ENCODE measurements around the gene FBH1. TPM values are rescaled to one million over a fixed set of nuclear protein-coding genes. Genes with fewer than 3 reads are reported as not detected.

Gene FBH1
- total RNA-seq, 1 donor from 2014 or later: 73.3 TPM

GRCh38 chr10:5938291-5938690, 48.2 kb downstream of the FBH1 start:
- Histone ChIP-seq H3K27me3 (no peaks in the 10 kb centered on the region), H3K4me3 (no peak overlapping the region), H3K9me3 (no peaks in the 10 kb centered on the region), H3K27ac (no peak overlapping the region), H3K36me3 (peaks cover 49% of the 10 kb centered on the region), H3K4me1 (peaks cover 15% of the 10 kb centered on the region)
- intact Hi-C loops (cut with DNase I): no loop called here
- ATAC-seq (no peak), DNase-seq (no peak)
- TF ChIP-seq CTCF (IDR thresholded peaks at IDR 0.05): no peak

DNA sequence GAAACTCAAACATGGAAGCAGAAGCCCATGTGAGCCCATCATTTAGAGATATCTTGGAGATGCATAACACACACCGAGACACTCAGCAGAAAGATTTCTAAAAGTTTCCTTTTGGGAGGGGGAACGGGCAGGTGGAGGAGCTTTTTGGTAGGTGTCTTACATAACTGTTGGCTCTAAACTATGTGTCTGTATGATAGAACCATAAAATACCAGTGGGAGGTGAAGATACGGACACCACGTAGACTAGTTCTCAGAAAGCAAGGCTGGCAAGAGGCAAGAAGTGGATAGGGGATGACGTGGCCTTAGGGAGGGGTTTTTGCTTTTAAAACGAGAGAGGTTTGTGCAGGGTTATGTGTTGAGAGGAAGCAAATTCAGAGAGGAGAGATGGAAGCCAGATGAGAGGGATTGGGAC, 50.8 kb downstream of the FBH1 start:
- ATAC-seq (no peak), DNase-seq (no peak)
- Histone ChIP-seq H3K36me3 (peaks cover 32% of the 10 kb centered on the region), H3K4me3 (no peak overlapping the region), H3K27ac (peak overlapping the region; percentile 84), H3K4me1 (peaks cover 37% of the 10 kb centered on the region), H3K27me3 (no peaks in the 10 kb centered on the region), H3K9me3 (no peaks in the 10 kb centered on the region)
- no peak for TF ChIP-seq CTCF (IDR thresholded peaks at IDR 0.05)
- intact Hi-C loops (cut with DNase I): no loop called here

DNA sequence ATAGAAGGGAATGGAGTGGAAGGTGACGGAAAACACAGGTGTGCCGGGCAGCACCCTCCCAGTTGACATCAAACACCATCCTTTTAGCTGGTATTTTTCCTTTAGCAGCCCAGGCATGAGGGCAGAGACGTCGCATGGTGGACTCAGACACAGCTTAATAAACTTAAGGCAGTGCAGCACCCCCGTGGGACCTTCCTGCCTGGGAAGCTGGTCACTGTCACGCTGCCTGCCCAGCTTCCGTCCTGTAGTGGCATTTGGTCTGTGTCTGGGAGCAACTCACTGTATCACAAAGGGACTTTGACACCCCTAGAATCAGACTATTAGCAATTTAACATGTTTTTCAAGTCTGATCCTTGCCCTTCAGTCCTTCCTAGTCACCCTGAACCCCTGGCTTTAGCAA, 51.5 kb downstream of the FBH1 start:
- TF ChIP-seq CTCF (IDR thresholded peaks at IDR 0.05): no peak
- Histone ChIP-seq H3K36me3 (peaks cover 24% of the 10 kb centered on the region), H3K27me3 (no peaks in the 10 kb centered on the region), H3K27ac (peak overlapping the region; percentile 84), H3K4me3 (no peak overlapping the region), H3K4me1 (peaks cover 45% of the 10 kb centered on the region), H3K9me3 (no peaks in the 10 kb centered on the region)
- intact Hi-C loops (cut with DNase I): no loop called here
- DNase-seq (no peak), ATAC-seq (no peak)

DNA sequence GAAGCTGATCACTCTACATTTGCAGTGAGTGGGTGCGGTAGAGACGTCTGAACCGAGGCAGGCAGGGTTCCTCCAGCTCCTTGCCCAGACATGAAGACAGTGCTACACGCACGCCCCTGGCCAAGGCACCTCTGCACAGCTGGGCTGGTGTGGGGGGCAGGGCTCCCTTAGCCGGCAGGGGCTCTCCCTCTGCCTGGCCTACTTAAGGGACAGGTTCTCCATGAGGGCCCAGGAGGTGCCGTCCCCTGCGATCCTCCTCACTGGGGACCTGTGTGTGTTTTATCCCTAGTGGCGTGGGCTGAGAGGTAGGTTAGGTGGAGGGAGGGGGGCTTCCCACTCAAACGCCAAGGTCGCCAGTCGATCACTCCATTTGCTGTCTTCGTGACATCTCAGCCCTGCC, 52.0 kb downstream of the FBH1 start:
- no peak overlapping the region for H3K4me3 ChIP-seq
- intact Hi-C loops (cut with DNase I): no loop called here
- DNase-seq (no peak), ATAC-seq (no peak)
- H3K27ac ChIP-seq: peak overlapping the region; percentile 84
- peaks cover 49% of the 10 kb centered on the region for H3K4me1 ChIP-seq
- H3K9me3 ChIP-seq: no peaks in the 10 kb centered on the region
- H3K36me3 ChIP-seq: peaks cover 20% of the 10 kb centered on the region
- no peak for TF ChIP-seq CTCF (IDR thresholded peaks at IDR 0.05)
- H3K27me3 ChIP-seq: no peaks in the 10 kb centered on the region

- Histone ChIP-seq H3K36me3 (peaks cover 15% of the 10 kb centered on the region), H3K4me3 (no peak overlapping the region), H3K27me3 (no peaks in the 10 kb centered on the region), H3K9me3 (no peaks in the 10 kb centered on the region), H3K27ac (peak overlapping the region; percentile 84), H3K4me1 (peaks cover 54% of the 10 kb centered on the region)
- intact Hi-C loops (cut with DNase I): no loop called here
- ATAC-seq: peak; percentile 65
- no peak for DNase-seq
- TF ChIP-seq CTCF (IDR thresholded peaks at IDR 0.05): no peak
Measured at GRCh38 chr10:5942474-5942873, 52.4 kb downstream of the FBH1 start.

GRCh38 chr10:5943536-5943935, 53.5 kb downstream of the FBH1 start:
- Histone ChIP-seq H3K4me3 (peak overlapping the region; percentile 44), H3K9me3 (no peaks in the 10 kb centered on the region), H3K4me1 (peaks cover 58% of the 10 kb centered on the region), H3K36me3 (peaks cover 5% of the 10 kb centered on the region), H3K27ac (peak overlapping the region; percentile 84), H3K27me3 (no peaks in the 10 kb centered on the region)
- intact Hi-C loops (cut with DNase I): no loop called here
- TF ChIP-seq CTCF (IDR thresholded peaks at IDR 0.05): no peak
- peak; percentile 73 for DNase-seq
- peak; percentile 57 for ATAC-seq
